Panc1 (cell line): ENCODE results near the gene ASTN2. TPM values are rescaled to one million over a fixed set of nuclear protein-coding genes. Genes with fewer than 3 reads are reported as not detected.

Experiments
- ATAC-seq: fragments of 200-7000 bp; cut with Tn5 transposase; 2 replicates; pipeline ENCODE4 v1.9.1; 2020; ENCODE audit warnings: mild to moderate bottlenecking, moderate library complexity
- BruUV-seq: library from RNA; stranded (reverse); fragments of 400-500 nt; replicated peaks from 2 replicates; lab custom pipeline; 2021; lab: Mats Ljungman, UMichigan
- CTCF ChIA-PET: fragments of 300-600 bp; sonication (Branson Sonifier 250); formaldehyde crosslinking; loops from one replicate; lab custom pipeline; 2022; ENCODE audit warnings: antibody characterized with exemption; lab: Charles Lee
- POLR2A ChIA-PET: fragments of 300-600 bp; sonication (Branson Sonifier 250); formaldehyde crosslinking; loops from one replicate; lab custom pipeline; 2022; ENCODE audit warnings: antibody characterized with exemption; lab: Charles Lee
- DNase-seq: peaks from one replicate; pipeline ENCODE4 v3.0.0-alpha.2; 2010; ENCODE audit warnings: low read depth, low spot score
- H3K27ac ChIP-seq: 2 replicates; pipeline ENCODE4 v1.5.1; 2011; ENCODE audit warnings: mild to moderate bottlenecking, low read length, inconsistent platforms
- H3K27me3 ChIP-seq: fragments of 200-500 bp; sonication (Bioruptor generic); 2 replicates; pipeline ENCODE4 v1.6.0; 2014; ENCODE audit warnings: low read length, inconsistent platforms; ENCODE audit not compliant: control insufficient read depth, insufficient read depth
- H3K36me3 ChIP-seq: fragments of 200-500 bp; sonication (Bioruptor generic); 2 replicates; pipeline ENCODE4 v1.5.1; 2014; ENCODE audit warnings: inconsistent platforms, mild to moderate bottlenecking, low read length, moderate library complexity; ENCODE audit not compliant: control insufficient read depth, insufficient read depth
- H3K4me1 ChIP-seq: 2 replicates; pipeline ENCODE4 v1.5.1; 2011; ENCODE audit warnings: inconsistent platforms, mild to moderate bottlenecking, low read length, moderate library complexity; ENCODE audit not compliant: control insufficient read depth, insufficient read depth
- H3K4me3 ChIP-seq, 2 experiments: 2 replicates each; pipeline ENCODE4 v1.5.1; 2011 to 2012; ENCODE audit warnings: low read depth in 2 of 2, low read length in 2 of 2, mild to moderate bottlenecking in 2 of 2, inconsistent platforms in 1 of 2, moderate library complexity in 1 of 2
- H3K9me3 ChIP-seq: fragments of 200-500 bp; sonication (Bioruptor generic); 2 replicates; pipeline ENCODE4 v1.5.1; 2014; ENCODE audit warnings: low read depth, mild to moderate bottlenecking, inconsistent platforms, low read length, moderate library complexity; ENCODE audit not compliant: control insufficient read depth, insufficient read depth
- POLR2AphosphoS5 ChIP-seq: IDR thresholded peaks from 2 replicates; pipeline ENCODE4 v1.6.1; 2012; ENCODE audit warnings: mild to moderate bottlenecking, low read depth, low read length, moderate library complexity
- SIN3A ChIP-seq: IDR thresholded peaks from 2 replicates; pipeline ENCODE4 v1.6.1; 2012; ENCODE audit warnings: low read depth, mild to moderate bottlenecking, low read length, moderate library complexity, borderline replicate concordance; ENCODE audit not compliant: insufficient read depth
- TCF7L2 ChIP-seq: IDR thresholded peaks from 2 replicates; pipeline ENCODE4 v1.6.1; 2011; ENCODE audit warnings: mild to moderate bottlenecking, low read depth, low read length, inconsistent platforms
- in situ Hi-C: cut with HindIII; loops from 2 replicates; pipeline ENCODE4 v1.10.0; 2016; ENCODE audit warnings: low sequenced_read_pairs, low pct_unique_long_range_greater_than_20kb
- intact Hi-C: fragments of 100-400 bp; cut with micrococcal nuclease; formaldehyde crosslinking; loops from one replicate; pipeline ENCODE4 v1.10.0; 2022; ENCODE audit not compliant: unreplicated experiment
- total RNA-seq: library from RNA; stranded (reverse); gene quantifications from one replicate; pipeline ENCODE4 v1.2.1, GENCODE V29; 2021; ENCODE audit not compliant: unreplicated experiment
- TF ChIP-seq, protein P1 (sequence below), 2 experiments: IDR thresholded peaks; 2 replicates each; pipeline ENCODE4 v1.6.1; 2011 to 2012; ENCODE audit warnings: low read depth in 2 of 2, control low read depth in 1 of 2, low read length in 1 of 2, mild to moderate bottlenecking in 1 of 2, moderate library complexity in 1 of 2; ENCODE audit not compliant: insufficient read depth in 1 of 2
- TF ChIP-seq, protein P2 (sequence below): fragments of 450-650 bp; IDR thresholded peaks from 2 replicates; pipeline ENCODE4 v1.5.1; 2017; ENCODE audit warnings: mild to moderate bottlenecking

The ASTN2 gene
- total RNA-seq, 1 experiment from 2014 or later: 3.9 TPM

DNA sequence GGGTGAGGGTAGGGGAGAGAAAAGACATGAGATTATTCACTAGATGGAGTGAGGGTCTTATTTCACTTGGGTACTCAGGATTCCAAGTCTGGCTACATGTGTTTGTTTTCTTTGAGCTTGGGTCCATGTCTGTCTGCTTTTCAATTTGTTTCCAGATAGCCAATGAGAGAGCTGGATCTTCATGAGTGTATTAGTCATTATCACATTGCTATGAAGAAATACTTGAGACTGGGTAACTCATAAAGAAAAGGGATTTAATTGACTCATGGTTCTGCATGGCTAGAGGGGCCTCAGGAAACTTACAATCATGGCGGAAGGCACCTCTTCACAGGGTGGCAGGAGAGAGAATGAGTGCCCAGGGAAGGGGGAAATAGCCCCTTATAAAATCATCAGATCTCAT lies 924.5 kb downstream of the ASTN2 start:
- no peak for TF ChIP-seq SIN3A
- no peak for TF ChIP-seq TCF7L2
- TF ChIP-seq POLR2AphosphoS5: no peak
- TF ChIP-seq, protein P1, sequence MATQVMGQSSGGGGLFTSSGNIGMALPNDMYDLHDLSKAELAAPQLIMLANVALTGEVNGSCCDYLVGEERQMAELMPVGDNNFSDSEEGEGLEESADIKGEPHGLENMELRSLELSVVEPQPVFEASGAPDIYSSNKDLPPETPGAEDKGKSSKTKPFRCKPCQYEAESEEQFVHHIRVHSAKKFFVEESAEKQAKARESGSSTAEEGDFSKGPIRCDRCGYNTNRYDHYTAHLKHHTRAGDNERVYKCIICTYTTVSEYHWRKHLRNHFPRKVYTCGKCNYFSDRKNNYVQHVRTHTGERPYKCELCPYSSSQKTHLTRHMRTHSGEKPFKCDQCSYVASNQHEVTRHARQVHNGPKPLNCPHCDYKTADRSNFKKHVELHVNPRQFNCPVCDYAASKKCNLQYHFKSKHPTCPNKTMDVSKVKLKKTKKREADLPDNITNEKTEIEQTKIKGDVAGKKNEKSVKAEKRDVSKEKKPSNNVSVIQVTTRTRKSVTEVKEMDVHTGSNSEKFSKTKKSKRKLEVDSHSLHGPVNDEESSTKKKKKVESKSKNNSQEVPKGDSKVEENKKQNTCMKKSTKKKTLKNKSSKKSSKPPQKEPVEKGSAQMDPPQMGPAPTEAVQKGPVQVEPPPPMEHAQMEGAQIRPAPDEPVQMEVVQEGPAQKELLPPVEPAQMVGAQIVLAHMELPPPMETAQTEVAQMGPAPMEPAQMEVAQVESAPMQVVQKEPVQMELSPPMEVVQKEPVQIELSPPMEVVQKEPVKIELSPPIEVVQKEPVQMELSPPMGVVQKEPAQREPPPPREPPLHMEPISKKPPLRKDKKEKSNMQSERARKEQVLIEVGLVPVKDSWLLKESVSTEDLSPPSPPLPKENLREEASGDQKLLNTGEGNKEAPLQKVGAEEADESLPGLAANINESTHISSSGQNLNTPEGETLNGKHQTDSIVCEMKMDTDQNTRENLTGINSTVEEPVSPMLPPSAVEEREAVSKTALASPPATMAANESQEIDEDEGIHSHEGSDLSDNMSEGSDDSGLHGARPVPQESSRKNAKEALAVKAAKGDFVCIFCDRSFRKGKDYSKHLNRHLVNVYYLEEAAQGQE (IDR thresholded peaks at IDR 0.05; ENCODE audit: insufficient read depth in 1 of 2, low read depth in 2 of 2, low read length in 1 of 2): no peak
- TF ChIP-seq, protein P2, sequence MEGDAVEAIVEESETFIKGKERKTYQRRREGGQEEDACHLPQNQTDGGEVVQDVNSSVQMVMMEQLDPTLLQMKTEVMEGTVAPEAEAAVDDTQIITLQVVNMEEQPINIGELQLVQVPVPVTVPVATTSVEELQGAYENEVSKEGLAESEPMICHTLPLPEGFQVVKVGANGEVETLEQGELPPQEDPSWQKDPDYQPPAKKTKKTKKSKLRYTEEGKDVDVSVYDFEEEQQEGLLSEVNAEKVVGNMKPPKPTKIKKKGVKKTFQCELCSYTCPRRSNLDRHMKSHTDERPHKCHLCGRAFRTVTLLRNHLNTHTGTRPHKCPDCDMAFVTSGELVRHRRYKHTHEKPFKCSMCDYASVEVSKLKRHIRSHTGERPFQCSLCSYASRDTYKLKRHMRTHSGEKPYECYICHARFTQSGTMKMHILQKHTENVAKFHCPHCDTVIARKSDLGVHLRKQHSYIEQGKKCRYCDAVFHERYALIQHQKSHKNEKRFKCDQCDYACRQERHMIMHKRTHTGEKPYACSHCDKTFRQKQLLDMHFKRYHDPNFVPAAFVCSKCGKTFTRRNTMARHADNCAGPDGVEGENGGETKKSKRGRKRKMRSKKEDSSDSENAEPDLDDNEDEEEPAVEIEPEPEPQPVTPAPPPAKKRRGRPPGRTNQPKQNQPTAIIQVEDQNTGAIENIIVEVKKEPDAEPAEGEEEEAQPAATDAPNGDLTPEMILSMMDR: no peak
- H3K27me3 ChIP-seq: no peaks in the 10 kb centered on the region
- H3K27ac ChIP-seq: no peak overlapping the region
- H3K9me3 ChIP-seq: no peaks in the 10 kb centered on the region
- no peaks in the 10 kb centered on the region; the same call in 1 of the 2 replicates for H3K4me1 ChIP-seq
- no TSS peak for BruUV-seq
- intact Hi-C loops (loop anchor here (10.0 kb wide), 1 partner anchor 336 kb away; the partner anchor contains the start of gene PAPPA), in situ Hi-C loops (no loop called here)
- H3K36me3 ChIP-seq: no peaks in the 10 kb centered on the region
- no peak overlapping the region for H3K4me3 ChIP-seq
- ATAC-seq (no peak), DNase-seq (no peak)
- ChIA-PET CTCF (no interaction called here), POLR2A (no interaction called here)

DNA sequence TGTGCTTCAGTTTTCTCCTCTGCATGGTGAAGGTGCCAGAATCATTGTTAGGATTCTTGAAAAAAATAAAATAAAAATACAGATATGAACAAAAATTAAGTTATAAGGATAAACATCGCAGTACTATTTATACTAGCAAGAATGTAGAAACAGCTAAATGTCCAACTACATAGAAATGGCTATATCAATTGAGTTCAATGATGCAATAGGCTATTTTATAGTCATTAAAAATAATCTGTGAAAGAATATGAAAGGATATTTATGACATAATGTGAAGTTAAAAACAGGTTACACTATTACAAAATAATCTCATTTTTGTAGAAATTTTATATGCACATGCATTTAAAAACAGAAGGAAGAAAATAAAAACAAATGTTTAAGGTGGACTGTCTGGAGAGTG lies 926.5 kb downstream of the ASTN2 start:
- Histone ChIP-seq H3K27me3 (no peaks in the 10 kb centered on the region), H3K9me3 (no peaks in the 10 kb centered on the region), H3K27ac (no peak overlapping the region), H3K4me1 (no peaks in the 10 kb centered on the region; the same call in 1 of the 2 replicates), H3K36me3 (no peaks in the 10 kb centered on the region), H3K4me3 (no peak overlapping the region)
- TF ChIP-seq POLR2AphosphoS5 (no peak), TCF7L2 (no peak), SIN3A (no peak)
- TF ChIP-seq, protein P2: no peak
- TF ChIP-seq, protein P1 (IDR thresholded peaks at IDR 0.05; ENCODE audit: insufficient read depth in 1 of 2, low read depth in 2 of 2, low read length in 1 of 2): no peak
- in situ Hi-C loops: no loop called here
- POLR2A ChIA-PET: no interaction called here
- no peak for ATAC-seq
- CTCF ChIA-PET: no interaction called here
- BruUV-seq: no TSS peak
- intact Hi-C loops: no loop called here
- DNase-seq: no peak
